CD4-positive, alpha-beta T cell treated with Interleukin-6 at 100 ng/mL for 8 hours (primary cell): ENCODE results near the gene WWC1.
"Not testable (repeated sequence)": the region's sequence is repeated elsewhere in the genome, so short reads cannot be mapped to it uniquely, and the experiment has no call there.

ENCODE experiments used
- DNase-seq: peaks from one replicate; pipeline ENCODE4 v3.0.0-alpha.2; 2020; ENCODE audit warnings: mixed read lengths, low spot score

WWC1 gene

GRCh38 chr5:168413062-168413461 lies 121.6 kb downstream of the WWC1 start:
- DNase-seq, result no peak

DNA sequence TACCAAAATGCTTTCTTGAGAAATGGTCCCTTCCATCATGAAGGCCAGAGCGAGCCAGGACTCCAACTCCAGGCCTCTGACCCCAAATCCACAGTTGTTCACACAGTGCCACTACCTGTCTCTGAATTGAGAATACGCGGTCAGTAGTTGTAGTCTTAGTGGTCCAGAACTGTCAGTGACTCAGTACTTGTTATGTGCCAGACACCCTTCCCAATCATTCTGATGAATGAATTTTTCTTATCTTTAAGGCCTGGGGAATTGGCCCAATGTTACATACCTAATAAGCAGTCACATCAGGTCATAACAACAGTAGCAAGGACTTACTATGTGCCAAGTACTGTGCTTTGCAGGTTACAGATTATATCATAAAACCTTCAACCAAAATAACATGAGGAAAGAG lies 122.2 kb downstream of the WWC1 start:
- no peak for DNase-seq

DNA sequence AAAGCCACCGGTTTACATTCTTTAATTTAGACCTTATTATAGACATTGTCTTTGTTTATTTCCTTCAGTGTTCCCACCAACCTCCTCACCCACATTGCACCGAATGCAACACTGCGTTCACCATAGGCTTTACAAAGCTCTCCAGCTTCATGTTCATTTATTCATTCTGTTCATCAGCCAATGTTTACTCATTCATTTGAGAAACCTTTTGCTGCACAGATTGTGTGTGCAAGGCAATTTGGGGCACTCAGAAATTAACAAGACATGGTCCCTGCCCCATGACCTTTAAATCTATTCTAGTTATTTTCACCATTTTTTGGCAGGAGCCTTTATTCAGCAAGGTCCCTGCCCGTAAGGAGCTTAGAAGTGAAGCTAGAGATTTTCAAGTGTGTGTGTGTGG lies 124.0 kb downstream of the WWC1 start:
- no peak for DNase-seq

GRCh38 chr5:168415971-168416370 lies 124.5 kb downstream of the WWC1 start:
- DNase-seq, result no peak

DNA sequence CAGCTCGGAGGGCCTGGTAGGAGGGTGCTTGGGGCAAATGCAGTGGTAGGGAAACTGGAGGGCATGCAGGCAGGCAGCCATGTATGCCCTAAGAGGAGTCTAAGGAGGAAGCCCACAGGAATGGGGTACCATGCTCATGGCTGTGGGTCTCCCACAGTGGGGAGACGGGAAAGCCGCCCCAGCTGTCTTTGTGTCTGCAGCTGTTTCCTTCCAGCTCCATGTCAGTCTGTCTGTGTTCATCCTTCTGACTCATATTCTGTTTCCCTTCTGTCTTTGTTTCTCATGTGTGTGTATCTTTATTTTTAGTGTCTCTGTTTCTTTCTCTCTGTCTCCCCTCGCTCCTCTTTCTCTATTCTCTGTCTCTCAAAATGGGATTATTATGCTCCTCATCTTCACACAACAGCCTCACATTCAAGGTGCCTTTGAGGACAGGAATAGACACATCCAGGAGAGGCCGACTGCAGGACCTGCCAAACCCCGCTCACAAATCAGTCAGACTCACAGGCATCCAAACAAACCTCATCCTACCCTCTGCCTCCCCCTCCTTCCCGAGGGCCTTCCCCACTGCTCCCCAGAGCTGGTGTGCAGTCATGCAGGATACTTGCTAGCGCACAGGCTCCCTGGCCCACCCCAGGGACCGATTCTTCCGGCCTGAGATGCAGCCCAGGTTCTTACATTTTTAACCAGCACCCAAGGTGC lies 126.4 kb downstream of the WWC1 start:
- no peak for DNase-seq

GRCh38 chr5:168420461-168420860 lies 129.0 kb downstream of the WWC1 start:
- no peak for DNase-seq

GRCh38 chr5:168422431-168422830 lies 131.0 kb downstream of the WWC1 start:
- DNase-seq, result no peak

DNA sequence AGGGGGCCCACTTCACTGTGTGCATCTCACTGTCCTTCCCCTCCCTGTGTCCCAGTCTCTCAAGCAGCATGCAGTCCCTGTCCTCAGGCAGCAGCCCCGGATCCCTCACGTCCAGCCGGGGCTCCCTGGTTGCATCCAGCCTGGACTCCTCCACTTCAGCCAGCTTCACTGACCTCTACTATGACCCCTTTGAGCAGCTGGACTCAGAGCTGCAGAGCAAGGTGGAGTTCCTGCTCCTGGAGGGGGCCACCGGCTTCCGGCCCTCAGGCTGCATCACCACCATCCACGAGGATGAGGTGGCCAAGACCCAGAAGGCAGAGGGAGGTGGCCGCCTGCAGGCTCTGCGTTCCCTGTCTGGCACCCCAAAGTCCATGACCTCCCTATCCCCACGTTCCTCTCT lies 132.0 kb downstream of the WWC1 start:
- DNase-seq, result no peak

DNA sequence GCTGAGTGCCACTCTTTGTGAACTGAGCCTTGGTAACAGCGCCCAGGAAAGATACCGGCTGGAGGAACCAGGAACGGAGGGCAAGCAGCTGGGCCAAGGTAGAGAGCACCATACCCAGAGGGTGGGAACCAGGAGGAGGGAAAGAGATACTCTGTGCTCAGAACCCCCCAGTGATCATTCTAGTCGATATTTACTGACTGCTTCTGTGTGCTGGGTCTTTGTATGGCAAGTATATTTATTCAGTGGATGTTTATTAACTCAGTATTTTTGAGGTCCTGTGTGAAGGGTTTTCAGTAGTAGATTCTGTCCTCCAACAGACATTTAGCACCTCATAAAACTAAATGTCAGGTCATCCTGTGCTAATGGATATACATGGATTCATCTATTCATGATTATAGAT lies 132.5 kb downstream of the WWC1 start:
- DNase-seq, result no peak

GRCh38 chr5:168424594-168425323 lies 133.3 kb downstream of the WWC1 start:
- DNase-seq, result no peak

GRCh38 chr5:168426007-168426863 lies 134.8 kb downstream of the WWC1 start:
- no peak for DNase-seq

- DNase-seq, result no peak
Observed at GRCh38 chr5:168426864-168427172, 135.4 kb downstream of the WWC1 start.

GRCh38 chr5:168427224-168427623 lies 135.8 kb downstream of the WWC1 start:
- no peak for DNase-seq

GRCh38 chr5:168428552-168428951 lies 137.1 kb downstream of the WWC1 start:
- no peak for DNase-seq

- DNase-seq, result no peak
Observed at GRCh38 chr5:168430296-168430695, 138.9 kb downstream of the WWC1 start.

GRCh38 chr5:168432903-168433302 lies 141.5 kb downstream of the WWC1 start:
- no peak for DNase-seq

DNA sequence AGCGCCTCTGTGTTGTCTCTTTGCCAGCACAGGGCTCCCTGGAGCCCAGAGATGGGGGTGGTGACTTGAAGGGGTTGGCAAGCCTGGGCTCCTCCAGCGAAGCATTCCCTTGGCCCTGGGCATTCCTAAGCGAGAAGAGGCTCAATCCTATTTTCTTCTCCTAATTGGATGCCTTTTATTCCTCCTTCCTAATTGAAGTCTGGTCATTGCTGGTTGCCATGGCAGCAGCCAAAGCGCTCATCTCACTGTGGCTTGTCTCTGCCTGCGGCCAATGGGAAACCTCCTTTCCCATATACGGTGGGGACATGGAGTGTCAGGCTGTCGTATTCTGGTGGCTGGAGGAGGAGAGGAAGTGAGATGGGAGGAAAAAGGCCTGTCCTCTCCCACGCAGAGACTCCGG lies 142.6 kb downstream of the WWC1 start:
- DNase-seq, result no peak

- no peak for DNase-seq
Observed at GRCh38 chr5:168434746-168435321, 143.4 kb downstream of the WWC1 start.

DNA sequence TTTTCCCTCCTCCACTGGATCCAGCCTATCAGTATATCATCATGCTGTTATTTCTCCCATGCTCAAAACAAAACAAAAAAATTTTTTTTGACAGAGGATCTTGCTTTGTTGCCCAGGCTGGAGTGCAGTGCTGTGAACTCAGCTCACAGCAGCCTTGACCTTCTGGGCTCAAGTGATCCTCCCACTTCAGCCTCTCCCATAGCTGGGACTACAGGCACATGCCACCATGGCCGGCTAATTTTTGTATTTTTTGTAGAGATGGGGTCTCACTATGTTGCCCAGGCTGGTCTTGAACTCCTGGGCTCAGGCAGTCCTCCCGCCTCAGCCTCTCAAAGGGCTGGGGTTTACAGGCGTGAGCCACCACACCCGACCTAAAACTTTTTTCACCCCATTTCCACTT lies 143.9 kb downstream of the WWC1 start:
- not testable (repeated sequence) for DNase-seq

DNA sequence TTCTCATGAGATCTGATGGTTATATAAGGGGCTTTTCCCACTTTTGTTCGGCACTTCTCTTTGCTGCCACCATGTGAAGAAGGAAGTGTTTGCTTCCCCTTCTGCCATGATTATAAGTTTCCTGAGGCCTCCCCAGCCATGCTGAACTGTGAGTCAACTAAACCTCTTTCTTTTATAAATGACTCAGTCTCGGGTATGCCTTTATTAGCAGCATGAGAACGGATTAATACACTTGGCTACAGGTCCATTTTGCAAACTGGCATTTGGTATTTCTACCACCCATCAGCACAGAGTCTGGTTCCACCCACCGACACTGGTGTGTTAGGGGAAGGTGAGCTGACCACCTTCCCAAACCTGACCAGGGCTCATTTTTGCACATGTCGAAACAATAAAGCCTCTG lies 146.9 kb downstream of the WWC1 start:
- no peak for DNase-seq

DNA sequence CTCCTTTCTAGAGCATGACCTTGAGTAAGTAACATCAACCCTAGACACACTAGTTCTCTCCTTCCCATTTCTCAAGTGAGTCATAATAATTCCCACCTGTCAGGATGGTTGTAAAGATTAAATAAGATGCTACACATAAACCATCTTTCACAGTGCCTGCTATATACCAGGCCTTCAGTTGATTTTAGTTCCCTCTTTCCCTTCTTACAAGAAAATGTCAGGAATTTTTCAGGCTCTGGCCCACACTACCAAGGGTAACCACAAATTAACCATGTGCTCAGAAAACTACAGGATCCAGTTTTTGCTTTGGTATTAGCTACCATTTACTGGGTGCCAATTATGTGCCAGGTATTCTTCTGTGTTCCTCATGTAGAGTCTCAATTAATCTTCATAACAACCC lies 152.1 kb downstream of the WWC1 start:
- DNase-seq, result no peak

GRCh38 chr5:168443950-168444700 lies 152.7 kb downstream of the WWC1 start:
- no peak for DNase-seq
